ENCODE data around the gene MGST2.

MGST2 gene

DNA sequence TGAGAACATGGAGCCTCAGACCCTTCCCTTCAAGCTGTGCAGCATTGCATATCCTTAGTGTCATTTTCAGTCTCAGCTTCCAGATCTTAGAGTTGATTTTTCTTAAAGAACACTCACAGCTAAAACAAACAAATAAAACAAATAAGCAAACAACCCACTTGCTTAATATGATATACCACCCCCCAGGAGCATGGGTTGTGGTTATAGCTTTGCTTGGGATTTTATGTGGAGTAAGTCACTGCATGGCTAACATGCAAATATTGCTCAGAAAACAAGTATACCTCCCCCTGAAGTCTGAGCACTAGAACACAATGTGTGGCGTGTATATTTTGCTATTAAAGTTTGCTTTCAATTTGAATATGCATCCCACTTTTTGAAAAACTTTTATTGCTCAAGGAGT is 78.6 kb downstream of the MGST2 start:
- no peak for DNase-seq

DNA sequence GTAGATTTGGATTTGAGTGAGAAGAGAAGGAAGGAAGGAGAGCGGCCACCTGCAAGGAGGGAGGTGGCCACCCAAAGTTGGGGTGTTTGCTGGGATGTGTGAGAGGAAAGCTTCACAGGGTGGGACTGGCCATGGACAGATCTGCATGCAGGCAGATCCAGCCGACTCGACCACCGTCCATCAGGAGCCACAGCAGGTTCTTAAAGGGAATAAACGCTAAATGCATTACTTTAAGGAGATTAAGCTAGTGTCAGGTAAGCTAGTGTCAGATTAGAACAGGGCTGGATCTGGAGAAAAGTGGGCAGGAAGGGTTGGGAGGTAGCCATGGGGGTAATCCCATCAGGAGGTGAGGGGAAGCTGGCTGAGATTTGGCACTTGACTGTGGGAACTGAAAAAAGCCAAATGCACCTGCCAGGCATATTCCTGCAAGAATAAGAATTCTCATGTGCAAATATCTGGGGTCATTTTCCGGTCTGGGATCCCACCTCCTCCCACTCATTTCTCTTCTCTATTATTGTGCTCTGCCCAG is 79.6 kb downstream of the MGST2 start:
- no peak for DNase-seq

DNA sequence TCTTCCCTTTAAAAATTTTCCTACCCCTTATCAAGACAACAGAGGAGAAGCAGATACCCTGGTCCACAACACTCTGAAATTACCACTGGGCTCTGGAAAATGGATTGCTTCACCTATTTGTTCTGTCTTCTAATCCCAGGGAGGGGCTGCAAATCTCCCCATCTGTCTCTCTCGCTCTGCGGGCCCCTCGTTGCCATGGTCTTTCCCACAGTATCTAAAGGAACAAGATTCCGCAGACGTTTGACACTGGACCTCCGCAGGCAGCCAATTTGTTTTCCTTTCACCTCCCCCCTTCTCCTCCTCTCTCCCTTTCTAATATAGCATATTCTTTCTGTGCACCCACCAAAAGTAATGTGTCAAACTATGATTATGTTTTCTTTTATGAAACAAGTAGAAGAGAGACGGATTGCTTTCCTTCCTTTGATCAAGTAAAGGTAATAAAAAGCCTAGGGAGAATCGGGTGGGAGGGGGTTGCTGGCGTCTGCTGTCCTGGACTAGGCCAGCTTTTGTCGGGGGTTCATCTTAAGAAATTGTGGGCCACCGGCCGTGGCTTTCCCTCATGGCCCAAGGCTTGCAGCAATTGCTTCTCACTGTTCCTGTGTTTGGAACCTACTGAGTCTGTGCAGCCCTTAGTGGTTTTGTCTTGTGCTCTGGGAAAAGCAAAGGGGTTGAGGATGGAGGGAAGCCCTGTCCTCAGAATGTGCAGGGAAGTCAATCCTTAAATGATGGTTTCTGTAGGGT is 81.0 kb downstream of the MGST2 start:
- no peak for DNase-seq

DNA sequence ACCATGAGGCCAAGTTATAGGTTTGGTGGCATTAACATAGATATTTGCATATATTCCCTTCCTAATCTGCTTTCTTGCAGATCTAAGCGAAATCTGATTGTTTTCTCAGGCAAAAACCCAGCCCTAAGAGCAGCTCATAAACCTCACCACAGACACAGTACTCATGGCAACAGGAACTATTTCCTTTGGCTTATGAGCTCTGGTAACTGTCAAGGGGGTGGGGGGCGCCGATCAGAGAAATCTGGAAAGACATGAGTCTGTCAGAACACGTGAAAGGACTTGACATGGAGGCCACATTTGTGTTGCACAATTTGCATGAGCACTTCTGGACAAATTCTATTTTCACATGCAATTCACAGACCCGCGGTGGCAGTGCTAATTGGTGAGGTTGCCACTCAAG is 83.7 kb downstream of the MGST2 start:
- no peak for DNase-seq

DNA sequence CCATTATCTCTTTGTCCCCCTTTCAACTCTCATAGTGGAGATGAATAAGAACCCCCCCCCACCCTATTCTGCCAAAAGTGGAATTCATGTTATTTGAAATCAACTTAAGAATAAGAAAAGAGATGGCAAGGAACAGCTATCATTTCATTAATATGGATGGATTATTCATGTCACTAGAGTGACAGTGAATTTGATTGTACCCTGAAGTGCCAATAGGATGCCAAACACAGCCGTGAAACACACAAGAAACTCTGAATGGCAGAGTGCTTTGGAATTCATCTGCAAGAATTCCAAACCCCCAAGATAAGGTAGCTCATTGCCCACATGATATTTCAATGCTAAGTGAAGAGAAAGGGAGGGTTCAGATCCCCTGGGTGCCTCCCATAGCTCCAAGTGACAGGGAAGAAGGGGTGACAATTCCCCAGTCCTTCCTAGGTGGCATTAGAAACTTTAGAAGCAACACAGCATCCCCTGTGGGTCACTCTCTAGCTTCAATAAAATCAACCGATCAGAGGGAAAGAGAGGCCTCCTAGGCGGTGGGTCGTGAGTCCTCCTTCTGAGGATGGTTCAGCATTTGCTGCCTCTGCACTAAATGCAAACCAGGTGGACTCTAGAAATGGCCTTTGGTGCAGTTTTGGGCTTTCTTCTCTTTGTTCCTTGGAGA is 84.3 kb downstream of the MGST2 start:
- DNase-seq = no peak

DNA sequence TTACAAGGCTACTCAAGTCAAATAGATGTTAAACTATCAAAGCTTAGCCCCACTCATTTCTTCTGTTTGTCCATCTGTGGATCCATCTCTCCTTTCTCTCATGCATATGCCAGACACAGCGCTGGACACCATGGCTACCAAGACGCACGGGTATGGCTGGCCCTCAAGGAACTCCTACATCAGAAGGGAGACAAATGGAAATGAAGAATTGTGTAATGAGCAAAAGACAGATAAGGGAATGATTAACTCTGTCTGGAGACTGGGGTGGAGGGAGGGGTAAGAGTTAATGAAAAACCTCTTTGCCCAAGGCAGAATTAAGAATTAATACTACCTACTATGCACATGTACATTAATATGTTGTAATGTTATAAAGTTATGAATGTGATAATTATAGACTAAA is 88.1 kb downstream of the MGST2 start:
- no peak for DNase-seq

Data from NCI-H2081 treated with DMSO at 0.1 percent for 48 hours (cell line).